HG03565 (cell line): ENCODE measurements around the gene C3orf70.

Source experiments
- ATAC-seq: cut with Tn5 transposase; IDR thresholded peaks from one replicate; pipeline ENCODE4 v1.9.1; 2021; ENCODE audit warnings: mild to moderate bottlenecking, moderate library complexity; ENCODE audit not compliant: unreplicated experiment

Gene C3orf70, protein sequence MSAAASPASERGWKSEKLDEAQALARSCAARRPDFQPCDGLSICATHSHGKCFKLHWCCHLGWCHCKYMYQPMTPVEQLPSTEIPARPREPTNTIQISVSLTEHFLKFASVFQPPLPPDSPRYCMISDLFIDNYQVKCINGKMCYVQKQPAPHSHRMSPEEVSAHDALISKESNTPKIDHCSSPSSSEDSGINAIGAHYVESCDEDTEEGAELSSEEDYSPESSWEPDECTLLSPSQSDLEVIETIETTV

DNA sequence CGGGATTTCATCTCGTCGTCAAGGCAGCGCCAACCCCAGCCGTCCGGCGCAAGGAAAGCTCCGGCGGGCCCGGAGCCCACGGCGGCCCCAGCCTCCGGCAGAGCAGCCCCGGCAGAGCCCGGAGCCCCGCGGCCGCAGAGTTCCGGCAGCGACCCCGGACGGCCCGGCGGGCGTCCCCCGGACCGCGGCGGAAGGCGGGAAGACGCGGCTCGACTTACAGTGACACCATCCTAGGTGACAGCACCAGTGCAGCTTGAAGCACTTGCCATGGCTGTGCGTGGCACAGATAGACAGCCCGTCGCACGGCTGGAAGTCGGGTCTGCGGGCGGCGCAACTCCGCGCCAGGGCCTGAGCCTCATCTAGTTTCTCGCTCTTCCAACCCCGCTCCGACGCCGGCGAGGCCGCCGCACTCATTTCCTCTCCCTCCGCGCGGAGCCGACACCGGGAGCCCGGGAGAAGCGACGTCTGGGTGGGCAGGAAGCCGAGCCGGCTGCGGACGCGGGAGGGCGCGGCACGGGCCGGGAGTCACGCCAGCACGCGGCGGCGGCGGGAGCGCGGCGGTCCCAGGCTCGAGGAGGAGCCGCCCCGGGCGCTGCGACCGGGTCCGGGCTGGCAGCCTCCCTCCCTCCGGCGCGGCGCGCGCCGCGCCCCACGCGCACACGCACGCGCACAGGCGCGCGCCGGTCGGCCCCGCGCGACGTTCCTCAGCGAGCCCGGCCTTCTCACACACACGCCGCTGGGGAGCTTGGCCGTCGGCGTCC lies at the start of gene C3orf70:
Gene C3orf70 (minus strand): TSS at position 651 of the 761 bp plus-strand sequence. CDS start 237 bp downstream, at position 414.
- no peak for ATAC-seq

DNA sequence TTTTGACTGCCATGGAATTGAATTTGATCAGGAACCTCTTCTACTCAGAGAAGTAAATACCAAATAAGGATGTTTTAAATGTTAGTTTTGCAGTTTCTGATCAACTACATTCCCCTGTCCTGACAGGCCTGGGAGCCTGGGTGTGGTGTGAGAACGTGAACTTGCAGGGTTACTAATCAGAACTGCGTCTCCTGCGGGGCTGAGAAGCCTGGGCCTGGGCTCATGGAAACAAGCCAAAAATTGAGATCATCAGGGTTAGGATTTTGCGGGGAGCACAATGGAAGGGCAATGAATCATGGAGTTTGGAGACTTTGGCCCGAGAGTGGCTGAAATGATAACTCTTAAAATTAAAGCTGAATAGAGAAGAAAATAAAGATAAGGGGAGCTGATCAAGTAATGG lies 47.8 kb upstream of the C3orf70 start:
- no peak for ATAC-seq

DNA sequence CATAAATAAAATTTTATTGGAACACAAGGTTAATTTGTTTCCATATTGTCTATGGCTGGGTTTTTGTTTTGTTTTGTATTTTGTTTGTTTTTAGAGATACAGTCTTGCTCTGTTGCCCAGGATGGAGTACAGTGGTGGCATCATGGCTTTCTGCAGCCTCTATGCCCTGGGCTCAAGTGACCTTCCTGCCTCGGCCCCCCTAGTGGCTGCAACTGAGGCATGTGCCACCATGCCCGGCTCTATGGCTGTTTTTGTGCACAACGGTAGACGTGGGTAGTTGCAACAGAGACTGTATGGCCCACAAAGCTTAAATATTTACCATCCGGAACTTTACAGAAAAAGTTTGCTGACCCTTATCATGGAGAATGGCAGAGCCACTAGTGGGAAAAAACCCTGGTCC lies 46.8 kb upstream of the C3orf70 start:
- no peak for ATAC-seq

DNA sequence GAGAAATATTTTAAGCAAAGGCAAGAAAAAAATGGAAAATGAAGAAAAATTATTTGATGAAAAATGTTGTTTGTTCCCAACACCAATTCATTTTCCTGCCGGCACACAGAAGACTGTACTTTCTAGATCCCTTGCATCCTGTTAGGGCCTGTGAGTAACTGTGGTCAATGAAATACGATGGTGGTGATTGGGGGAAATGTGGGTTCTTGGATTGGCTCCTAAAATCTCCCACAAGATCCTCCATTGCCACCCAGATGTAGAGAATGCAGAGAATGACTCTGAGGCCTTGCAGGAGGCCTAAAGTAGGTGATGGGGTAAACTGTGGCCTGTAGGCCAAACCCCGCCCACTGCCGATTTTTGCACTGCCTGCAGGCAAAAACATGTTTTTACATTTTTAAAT lies 46.3 kb upstream of the C3orf70 start:
- ATAC-seq: no peak

DNA sequence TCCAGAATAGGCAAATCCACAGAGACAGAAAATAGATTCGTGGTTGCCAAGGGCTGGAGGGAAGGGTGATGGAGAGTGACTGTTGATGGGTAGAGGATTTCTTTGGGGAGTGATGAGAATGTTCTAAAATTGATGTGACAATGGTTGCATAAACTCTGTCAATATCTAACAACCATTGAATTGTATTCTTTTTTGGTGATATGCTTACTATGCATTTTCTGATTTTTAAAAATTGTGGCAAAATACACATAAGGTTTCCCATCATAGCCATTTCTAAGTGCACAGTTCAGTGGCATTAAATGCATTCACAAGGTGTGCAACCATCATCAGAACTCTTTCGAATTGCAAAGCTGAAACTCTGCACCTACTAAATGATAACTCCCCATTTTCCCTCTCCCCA lies 44.2 kb upstream of the C3orf70 start:
- ATAC-seq: no peak

DNA sequence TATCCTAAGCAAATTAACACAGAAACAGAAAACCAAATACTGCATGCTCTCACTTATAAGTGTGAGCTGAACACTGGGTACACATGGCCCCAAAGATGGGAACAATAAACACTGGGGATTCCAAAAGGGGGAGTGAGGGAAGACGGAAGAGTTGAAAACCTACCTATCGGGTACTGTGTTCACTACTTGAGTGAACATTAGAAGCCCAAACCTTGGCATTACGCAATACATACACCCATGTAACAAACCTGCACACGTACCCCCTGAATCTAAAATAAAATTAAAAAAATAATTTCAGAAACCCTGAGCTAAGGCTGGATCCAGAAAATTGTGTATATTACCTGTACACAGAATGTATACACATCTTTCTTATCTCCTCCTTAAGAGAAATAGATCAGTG lies 42.8 kb upstream of the C3orf70 start:
- ATAC-seq: no peak

DNA sequence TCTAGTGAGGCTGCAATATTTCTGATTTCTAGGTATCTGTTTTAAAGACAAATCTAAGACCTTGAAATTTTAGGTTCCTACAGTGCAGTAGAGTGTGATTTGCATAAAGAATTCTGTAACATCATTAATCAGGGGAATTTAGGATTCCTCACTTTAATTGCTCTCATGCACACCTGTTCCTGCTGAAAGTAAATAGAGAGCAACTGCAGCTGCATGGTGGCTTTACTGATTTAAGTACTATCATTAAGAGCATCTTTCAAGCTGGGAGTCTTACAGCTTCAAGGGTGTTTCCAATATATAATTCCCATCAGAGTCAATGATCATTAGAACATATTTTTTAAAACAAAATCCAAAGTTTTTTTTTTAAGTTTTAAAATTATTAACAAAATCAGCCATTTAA lies 36.0 kb upstream of the C3orf70 start:
- ATAC-seq: no peak

DNA sequence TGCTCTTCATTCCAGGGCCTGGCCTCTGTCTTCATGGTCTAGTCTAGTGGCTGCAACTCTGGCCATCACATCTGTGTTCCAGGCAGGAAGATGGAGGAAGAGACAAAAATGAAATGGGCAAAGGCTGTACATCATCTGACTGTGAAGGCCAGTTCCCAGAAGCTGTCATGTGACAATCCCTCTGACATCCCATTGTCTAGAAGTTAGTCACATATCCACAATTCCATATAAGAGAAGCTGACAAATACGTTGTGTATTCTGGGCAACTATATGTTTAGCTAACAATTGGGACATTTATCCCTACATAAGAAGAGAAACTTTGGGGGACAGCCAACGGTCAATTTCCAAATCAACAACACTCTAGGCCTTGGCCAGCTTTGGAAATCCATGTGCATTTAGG lies 34.5 kb upstream of the C3orf70 start:
- no peak for ATAC-seq

DNA sequence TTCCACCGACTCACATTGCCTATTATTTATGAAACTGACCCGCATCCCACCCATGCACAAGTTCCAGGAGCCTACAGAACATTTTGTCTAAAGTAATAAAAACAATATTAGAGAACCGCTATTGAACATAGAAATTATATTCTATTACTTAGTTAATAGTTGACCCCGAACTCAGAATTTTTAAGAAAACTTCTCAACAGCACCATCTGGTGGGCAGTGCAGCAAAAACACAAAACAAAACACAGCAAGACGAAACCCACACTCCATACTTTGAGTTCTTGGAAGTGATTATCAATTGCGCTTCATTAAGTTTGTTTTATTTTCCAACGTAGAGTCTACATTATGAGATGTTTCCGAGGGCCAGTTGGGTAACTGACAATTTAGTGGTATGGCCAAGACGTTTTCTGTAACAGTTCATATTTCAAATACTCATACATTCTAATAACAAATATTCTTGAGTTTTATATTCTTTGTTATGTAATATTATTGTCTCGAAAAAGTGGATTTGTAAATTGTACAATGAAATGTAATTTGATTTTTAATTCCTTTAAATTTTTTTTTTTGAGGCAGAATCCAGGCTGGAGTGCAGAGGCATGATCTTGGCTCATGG lies 24.0 kb upstream of the C3orf70 start:
- ATAC-seq: no peak

DNA sequence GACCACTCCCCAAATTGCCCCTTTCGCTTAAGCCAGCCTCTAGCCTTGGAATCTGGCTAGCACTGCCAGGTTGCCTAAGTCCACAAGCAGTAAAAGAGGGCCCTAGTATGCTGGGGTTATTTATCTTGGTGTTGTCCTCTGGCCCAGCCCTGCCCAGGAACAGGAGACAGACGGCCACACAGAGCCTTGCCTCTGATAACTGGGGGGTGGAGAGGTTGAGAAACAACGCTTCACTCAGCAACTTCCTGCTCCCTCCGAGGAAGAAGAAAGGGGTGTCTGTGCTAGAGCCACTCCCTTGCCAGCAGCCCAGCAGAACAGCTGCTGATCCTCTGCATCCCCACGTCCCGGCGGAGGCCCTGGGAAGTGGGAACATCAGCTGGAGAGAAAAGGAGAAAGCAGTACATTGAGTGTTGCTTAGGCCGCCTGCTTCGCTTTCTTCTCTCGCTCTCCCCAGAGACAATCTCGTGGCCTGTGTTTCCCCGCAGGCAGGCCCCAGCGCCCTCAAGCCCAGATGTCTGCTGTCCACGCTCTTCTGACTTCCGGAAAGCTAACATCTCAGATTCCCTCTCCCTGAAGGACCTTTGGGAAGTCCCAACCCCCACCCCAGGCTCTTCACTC lies 22.6 kb upstream of the C3orf70 start:
- no peak for ATAC-seq

DNA sequence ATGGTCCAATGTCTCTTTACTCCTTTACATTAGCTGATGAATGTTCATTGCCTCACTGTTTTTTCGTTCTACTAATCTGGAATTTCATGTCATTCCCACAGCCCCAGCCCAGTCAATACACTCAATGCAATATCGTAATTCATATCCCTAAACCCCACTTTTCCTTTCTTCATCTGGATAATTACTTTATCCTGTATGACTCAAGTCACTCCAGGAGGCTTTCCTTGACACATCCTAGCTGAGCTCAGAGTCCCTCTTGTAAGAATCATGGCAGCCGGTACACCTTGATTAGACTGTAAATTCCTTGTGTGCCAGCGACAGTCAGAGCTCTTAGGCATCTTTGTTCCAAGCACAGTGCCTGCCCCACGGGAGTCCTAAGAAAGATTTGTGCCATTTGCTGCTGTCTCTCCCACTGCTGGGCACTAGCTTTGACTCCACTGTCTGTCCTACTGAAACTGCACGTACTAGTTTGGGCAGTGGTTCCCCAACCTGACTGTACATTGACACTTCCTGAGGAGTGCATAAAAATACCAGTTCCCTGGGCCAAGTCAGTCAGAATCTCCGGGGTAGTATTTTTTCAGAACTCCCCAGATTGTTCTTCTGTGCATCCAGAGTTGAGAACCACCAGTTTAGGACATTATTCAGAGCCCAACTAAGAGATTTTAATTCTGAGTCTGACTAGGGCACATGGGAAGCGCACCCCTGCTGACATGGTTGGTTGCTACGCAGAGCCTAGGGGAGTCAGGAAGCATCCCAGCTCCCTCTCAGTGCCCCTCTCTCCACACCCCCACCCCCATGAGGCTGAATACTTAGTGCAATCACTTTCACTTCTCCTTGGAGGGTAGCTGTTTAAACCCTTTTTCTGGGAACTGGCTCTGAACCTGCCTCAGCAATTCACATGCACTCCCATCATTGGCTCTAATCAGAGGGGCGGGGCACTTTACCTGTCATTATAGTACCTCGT lies 19.5 kb upstream of the C3orf70 start:
- ATAC-seq: no peak

DNA sequence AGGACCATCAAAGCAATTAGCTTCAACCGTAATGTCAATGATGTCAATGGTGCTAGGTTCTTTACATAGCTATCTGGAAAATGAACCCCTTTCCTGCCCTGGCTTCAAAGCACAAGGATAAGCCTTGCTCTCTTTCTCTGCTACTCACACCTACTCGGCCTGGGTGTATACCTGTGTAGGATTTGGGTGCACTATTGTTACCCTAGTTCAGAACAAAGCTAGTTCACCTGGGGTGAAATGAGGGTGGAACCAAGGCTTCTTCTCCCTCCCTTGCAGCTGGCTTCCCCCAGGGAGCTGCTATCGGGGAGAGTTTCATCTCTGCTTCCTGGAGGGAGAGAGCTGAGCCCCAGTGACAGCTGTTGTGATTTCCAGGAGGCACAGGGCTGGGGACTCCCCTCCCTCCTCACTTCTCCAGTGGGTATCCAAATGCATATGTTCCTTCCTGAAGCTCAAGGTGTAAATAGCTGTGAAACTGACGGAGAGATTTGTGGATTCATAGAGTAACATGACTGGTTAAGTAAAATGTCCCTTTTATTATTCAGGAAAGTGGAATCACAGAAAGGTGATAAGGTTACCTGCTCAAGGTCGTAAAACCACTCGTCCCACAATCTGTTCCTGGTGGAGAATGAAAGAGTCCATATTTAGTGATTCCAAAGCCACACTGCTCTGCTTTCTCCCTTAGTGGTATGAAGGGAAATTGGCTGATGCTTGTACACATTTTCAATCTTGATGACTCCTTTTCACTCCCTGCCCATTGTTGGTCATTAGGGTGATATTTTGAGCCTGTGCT lies 11.8 kb upstream of the C3orf70 start:
- ATAC-seq: no peak

DNA sequence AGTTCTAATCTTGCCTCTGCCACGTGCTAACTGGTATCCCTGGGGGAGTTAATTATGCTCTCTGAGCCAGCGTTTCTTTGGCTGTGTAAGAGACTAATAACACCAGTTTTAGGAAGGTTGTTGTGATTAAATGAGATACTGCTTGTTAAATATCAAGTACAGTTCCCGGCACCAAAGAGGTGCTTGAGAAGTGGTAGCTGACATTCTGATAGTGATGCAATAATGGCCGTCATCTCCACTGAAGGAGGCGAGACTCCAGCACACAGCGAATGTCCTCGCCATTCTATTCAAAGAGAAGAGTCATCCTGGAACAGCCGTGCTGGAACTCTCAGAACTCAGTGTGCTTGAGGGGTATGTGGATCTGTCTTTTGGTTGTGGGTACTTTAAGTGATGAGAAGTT lies 9.8 kb upstream of the C3orf70 start:
- ATAC-seq: no peak

DNA sequence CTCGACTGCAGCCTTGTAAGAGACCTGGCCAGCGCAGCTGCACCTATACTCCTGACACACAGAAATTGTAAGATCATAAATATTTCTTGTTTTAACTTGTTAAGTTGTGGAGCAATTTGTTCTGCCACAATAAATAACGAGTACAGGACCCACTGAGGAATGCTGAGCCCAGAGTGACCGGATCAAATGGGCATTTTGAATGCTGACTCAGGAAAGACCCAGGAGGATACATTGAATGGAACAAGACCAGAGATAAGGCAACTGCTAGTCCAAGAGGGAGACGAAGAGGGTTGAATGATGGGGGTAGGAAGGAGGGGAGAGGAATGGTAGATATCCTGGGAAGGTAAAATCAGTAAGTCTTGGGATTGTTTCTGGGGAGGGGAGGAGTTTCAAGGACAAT lies 8.9 kb upstream of the C3orf70 start:
- no peak for ATAC-seq

DNA sequence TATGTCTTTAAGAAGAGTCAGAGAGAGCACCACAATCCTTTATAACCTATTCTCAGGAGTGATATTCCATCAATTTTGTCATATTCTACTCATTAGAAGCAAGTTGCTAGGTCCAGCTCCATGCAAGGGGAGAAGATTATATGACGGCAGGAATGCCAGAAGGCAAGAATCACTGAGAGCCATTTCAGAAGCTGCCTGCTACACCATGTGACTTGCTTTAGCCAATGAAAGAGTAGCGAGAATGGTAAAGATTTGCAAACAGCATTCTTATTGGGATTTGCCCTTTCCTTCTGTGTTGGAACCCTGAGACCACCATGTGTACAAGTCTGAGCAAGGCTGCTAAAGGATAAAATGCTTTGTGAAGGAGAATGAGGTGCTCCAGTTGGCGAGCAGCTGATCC lies 4.5 kb upstream of the C3orf70 start:
- no peak for ATAC-seq

DNA sequence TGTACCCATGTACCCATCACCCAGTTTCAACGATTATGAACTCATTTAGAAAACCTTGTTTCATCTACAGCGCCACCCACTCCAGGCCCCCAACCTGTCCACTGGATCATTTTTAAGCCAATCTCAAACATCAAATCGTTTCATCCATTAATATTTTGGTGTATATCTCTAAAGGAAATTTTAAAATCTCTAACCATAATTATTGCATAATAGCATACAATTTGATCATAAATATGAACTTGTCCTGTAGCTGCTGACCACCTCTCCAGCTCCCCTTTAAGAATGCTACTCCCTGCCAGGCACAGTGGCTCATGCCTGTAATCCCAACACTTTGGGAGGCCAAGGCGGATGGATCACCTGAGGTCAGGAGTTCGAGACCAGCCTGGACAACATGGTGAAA lies 2.8 kb upstream of the C3orf70 start:
- ATAC-seq: no peak

DNA sequence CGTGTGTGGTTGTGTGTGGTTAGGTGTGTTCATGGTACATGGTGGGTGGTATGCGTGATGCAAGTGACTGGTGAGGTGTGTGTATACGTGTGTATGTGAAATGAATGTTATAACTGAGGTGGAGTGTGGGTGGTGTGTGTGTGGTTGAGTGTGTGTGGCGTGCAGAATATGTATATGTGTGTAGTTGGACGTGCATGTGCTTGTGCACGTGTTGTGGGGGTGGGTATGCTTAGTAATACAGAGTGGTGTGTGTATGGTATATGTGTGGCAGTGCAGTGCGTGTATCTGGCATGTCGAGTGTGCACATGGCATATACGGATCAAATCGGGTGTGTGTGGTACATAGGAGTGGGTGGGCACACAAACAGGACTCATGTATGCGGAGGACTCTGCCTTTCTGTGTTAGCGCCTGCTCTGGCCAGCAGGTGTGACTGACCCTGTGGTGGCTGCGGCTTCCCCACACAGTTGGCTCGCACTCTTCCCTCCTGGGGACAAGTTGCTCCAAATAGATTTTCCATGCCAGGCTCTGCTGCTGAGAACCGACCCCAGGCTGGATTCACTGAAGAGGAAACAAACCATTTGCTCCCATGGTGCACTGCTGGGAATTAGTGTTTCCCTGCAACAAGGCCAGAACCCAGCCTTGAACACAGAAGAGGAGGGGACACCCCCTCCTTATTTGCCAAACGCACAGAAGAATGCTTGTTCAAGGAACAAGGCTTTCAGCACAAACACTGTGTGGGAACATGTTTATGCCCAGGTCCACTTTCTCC lies 1.2 kb upstream of the C3orf70 start:
- ATAC-seq: no peak

DNA sequence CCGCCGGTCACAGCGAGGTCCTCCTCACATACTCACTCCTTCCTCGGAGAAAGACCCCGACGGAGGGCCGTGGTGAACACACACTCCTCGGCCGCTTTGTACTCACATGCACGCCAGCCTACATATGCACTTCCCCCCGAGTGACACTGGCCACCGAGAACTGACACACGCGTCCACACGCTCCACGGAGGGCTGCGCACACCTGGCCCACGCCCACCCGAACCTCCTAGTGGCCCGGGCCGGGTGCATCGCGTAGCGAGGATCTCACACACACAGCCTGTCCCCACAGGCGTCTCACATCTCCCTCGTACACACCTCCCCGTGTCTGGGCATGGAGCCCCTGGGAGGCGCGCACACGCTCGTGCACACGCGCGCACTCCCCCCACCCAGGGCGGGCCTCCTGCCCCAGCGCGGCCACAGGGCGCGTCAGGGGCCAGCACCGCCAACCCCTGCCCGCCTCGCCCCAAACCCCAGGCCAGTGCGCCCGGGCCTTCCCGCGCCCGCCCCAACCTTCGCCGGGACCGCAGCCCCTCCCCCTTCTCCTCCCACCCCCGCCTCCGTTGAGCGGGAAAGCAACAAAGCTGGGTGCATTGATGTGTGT lies 411 bp upstream of the C3orf70 start:
- no peak for ATAC-seq

DNA sequence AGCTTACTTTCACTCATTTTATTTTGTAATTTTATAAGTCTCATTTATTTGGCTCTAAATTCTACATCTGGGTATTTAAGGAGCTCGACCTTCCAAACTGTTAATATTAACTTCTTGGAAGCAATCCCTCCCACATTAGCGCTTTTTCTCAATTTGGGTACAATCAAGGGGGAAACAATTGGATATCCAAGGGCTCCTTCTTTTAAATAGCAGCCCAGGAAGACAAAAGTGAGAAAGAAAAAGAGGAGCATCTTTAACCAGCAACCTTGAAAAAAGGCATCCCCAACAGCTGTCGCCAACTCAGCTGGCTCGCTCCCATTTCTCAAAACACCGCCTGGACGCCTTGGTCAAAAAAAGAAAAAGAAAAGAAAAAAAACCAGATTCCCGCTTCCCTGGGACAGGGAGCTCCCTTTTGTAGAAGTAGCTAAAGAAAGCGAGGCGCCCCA lies 873 bp downstream of the C3orf70 start:
- no peak for ATAC-seq
